ENCODE data around the gene FBLN5. TPM values are rescaled to one million over a fixed set of nuclear protein-coding genes. Genes with fewer than 3 reads are reported as not detected.
A peak's percentile ranks its signal among the peaks of the same experiment; 100 is the strongest.

The FBLN5 gene
- total RNA-seq, 1 donor from 2014 or later: 6.9 TPM

- DNase-seq (ENCODE audit: low spot score, unreplicated experiment): no peak
- H3K9me3 Mint-ChIP-seq (ENCODE audit: low read depth): no peaks in the 10 kb centered on the region
- H3K36me3 Mint-ChIP-seq (ENCODE audit: insufficient read depth): no peaks in the 10 kb centered on the region
- H3K27ac Mint-ChIP-seq: peak overlapping the region; percentile 94
- TF ChIP-seq CTCF (IDR thresholded peaks at IDR 0.05; ENCODE audit: unreplicated experiment): no peak
- peaks cover 41% of the 10 kb centered on the region for H3K4me1 Mint-ChIP-seq (ENCODE audit: low read depth)
- peak overlapping the region; percentile 19 for H3K4me3 Mint-ChIP-seq (ENCODE audit: low read depth)
- peaks cover 4% of the 10 kb centered on the region for H3K27me3 Mint-ChIP-seq
These were observed 77.9 kb downstream of the FBLN5 start for GRCh38 chr14:91869556-91869955.

- peaks cover 7% of the 10 kb centered on the region for H3K27me3 Mint-ChIP-seq
- H3K9me3 Mint-ChIP-seq (ENCODE audit: low read depth): no peaks in the 10 kb centered on the region
- peaks cover 30% of the 10 kb centered on the region for H3K4me1 Mint-ChIP-seq (ENCODE audit: low read depth)
- H3K36me3 Mint-ChIP-seq (ENCODE audit: insufficient read depth): no peaks in the 10 kb centered on the region
- no peak within 1 kb of the TSS for H3K27ac Mint-ChIP-seq
- TF ChIP-seq CTCF (IDR thresholded peaks at IDR 0.05; ENCODE audit: unreplicated experiment): no peak
- no peak for DNase-seq (ENCODE audit: low spot score, unreplicated experiment)
- no peak within 1 kb of the TSS for H3K4me3 Mint-ChIP-seq (ENCODE audit: low read depth)
These were observed 80.0 kb downstream of the FBLN5 start, which contains the start of gene TC2N for GRCh38 chr14:91867316-91867988. Gene TC2N (minus strand): TSS chr14:91867536. CDS start chr14:91813769, 53,767 bp downstream.

GRCh38 chr14:91866511-91867295 lies 80.8 kb downstream of the FBLN5 start:
- Mint-ChIP-seq H3K36me3 (ENCODE audit: insufficient read depth) (no peaks in the 10 kb centered on the region), H3K27ac (no peak overlapping the region), H3K4me1 (ENCODE audit: low read depth) (peaks cover 24% of the 10 kb centered on the region)

GRCh38 chr14:91866061-91866460 lies 81.4 kb downstream of the FBLN5 start:
- H3K4me3 Mint-ChIP-seq (ENCODE audit: low read depth): no peak overlapping the region

More at GRCh38 chr14:91866511-91867295, 80.8 kb downstream of the FBLN5 start:
- no peak overlapping the region for H3K4me3 Mint-ChIP-seq (ENCODE audit: low read depth)
- no peak for DNase-seq (ENCODE audit: low spot score, unreplicated experiment)
- peaks cover 7% of the 10 kb centered on the region for H3K27me3 Mint-ChIP-seq
- TF ChIP-seq CTCF (IDR thresholded peaks at IDR 0.05; ENCODE audit: unreplicated experiment): no peak
- H3K9me3 Mint-ChIP-seq (ENCODE audit: low read depth): no peaks in the 10 kb centered on the region

More at GRCh38 chr14:91866061-91866460, 81.4 kb downstream of the FBLN5 start:
- Mint-ChIP-seq H3K9me3 (ENCODE audit: low read depth) (no peaks in the 10 kb centered on the region), H3K4me1 (ENCODE audit: low read depth) (peaks cover 19% of the 10 kb centered on the region), H3K27me3 (peaks cover 7% of the 10 kb centered on the region), H3K27ac (no peak overlapping the region), H3K36me3 (ENCODE audit: insufficient read depth) (no peaks in the 10 kb centered on the region)
- TF ChIP-seq CTCF (IDR thresholded peaks at IDR 0.05; ENCODE audit: unreplicated experiment): no peak
- DNase-seq (ENCODE audit: low spot score, unreplicated experiment): no peak

Data from progenitor cell of endocrine pancreas (in vitro differentiated cells).